Gastroesophageal sphincter (tissue), 3 donors: ENCODE results near the gene GGT1.

Experiments used
- CTCF ChIP-seq, 4 experiments: fragments of 200-600 bp in 2 of 4; fragments of 450-650 bp in 2 of 4; sonication (generic) in 1 of 4; IDR thresholded peaks; one replicate each; pipeline ENCODE4 v1.5.1; 2017 to 2019; ENCODE audit warnings: antibody characterized with exemption in 4 of 4, mild to moderate bottlenecking in 2 of 4, moderate library complexity in 2 of 4
- POLR2A ChIP-seq, 2 donors: fragments of 450-650 bp; IDR thresholded peaks; one replicate each; pipeline ENCODE4 v1.6.1; 2017; ENCODE audit warnings: antibody characterized with exemption in 2 of 2, mild to moderate bottlenecking in 2 of 2, moderate library complexity in 1 of 2
- POLR2AphosphoS5 ChIP-seq: sonication (generic); formaldehyde crosslinking; IDR thresholded peaks from one replicate; pipeline ENCODE4 v1.6.1; 2017; ENCODE audit warnings: antibody characterized with exemption

- no peak for TF ChIP-seq CTCF (IDR thresholded peaks at IDR 0.05)
- TF ChIP-seq POLR2A (IDR thresholded peaks at IDR 0.05): no peak
- no peak for TF ChIP-seq POLR2AphosphoS5
Measured at GRCh38 chr22:24599514-24599913, 3.5 kb upstream of the GGT1 start.
